ENCODE measurements around the gene TSPAN15. TPM values are rescaled to one million over a fixed set of nuclear protein-coding genes. Genes with fewer than 3 reads are reported as not detected.

TSPAN15 gene
- total RNA-seq, 2 experiments from 2014 or later = 2.4 to 3.1 TPM

- Histone ChIP-seq H3K4me1 (ENCODE audit: insufficient read depth, low read length, poor library complexity, severe bottlenecking) (no peaks in the 10 kb centered on the region), H3K9me3 (ENCODE audit: low read length) (no peaks in the 10 kb centered on the region), H3K4me3 (ENCODE audit: low read depth, low read length, poor library complexity, severe bottlenecking) (no peak within 1 kb of the TSS), H4K20me1 (ENCODE audit: insufficient read depth, low read length) (no peaks in the 10 kb centered on the region), H3K4me2 (ENCODE audit: low read length) (no peak within 1 kb of the TSS), H3K79me2 (ENCODE audit: insufficient read depth, low read depth, low read length) (no peaks in the 10 kb centered on the region), H2AFZ (ENCODE audit: low read length) (no peak within 1 kb of the TSS), H3K27ac (ENCODE audit: low read depth, low read length, poor library complexity, severe bottlenecking) (no peak within 1 kb of the TSS), H3K9me2 (ENCODE audit: insufficient read depth, low read length) (no peaks in the 10 kb centered on the region), H3K36me3 (ENCODE audit: insufficient read depth, low read length) (no peaks in the 10 kb centered on the region)
- POLR2A ChIA-PET = no interaction called here
- BruUV-seq (replicated peaks) = no TSS peak
- no peak for TF ChIP-seq CTCF (conservative IDR thresholded peaks at IDR 0.05; ENCODE audit: low read length)
- no peak for TF ChIP-seq EZH2phosphoT487 (IDR thresholded peaks at IDR 0.05; ENCODE audit: borderline replicate concordance, low read depth, low read length)
- intact Hi-C loops (cut with micrococcal nuclease; ENCODE audit: unreplicated experiment) = loop anchor here (10.0 kb wide), 1 partner anchor 412 kb away; no protein-coding TSS in a partner anchor
- no peak for DNase-seq (ENCODE audit: low spot score)
- CTCF ChIA-PET (ENCODE audit: unreplicated experiment) = no interaction called here
These were observed 34.6 kb upstream of the TSPAN15 start, which contains the start of gene TACR2 for GRCh38 chr10:69416695-69417094. Gene TACR2, minus strand, starts transcription at chr10:69416918. Its CDS starts 595 bp downstream, at chr10:69416323.

- H3K79me2 ChIP-seq (ENCODE audit: insufficient read depth, low read depth, low read length) = no peaks in the 10 kb centered on the region
- ChIA-PET CTCF (ENCODE audit: unreplicated experiment) (no interaction called here), POLR2A (interaction anchor here (0.6 kb wide), 1 partner anchor 319 kb away, joined by 3 read pairs; no protein-coding TSS in a partner anchor)
- H2AFZ ChIP-seq (ENCODE audit: low read length) = no peak overlapping the region
- intact Hi-C loops (cut with micrococcal nuclease; ENCODE audit: unreplicated experiment) = loop anchor here (10.0 kb wide), 1 partner anchor 413 kb away; no protein-coding TSS in a partner anchor
- no peak overlapping the region for H3K4me3 ChIP-seq (ENCODE audit: low read depth, low read length, poor library complexity, severe bottlenecking)
- no peaks in the 10 kb centered on the region for H4K20me1 ChIP-seq (ENCODE audit: insufficient read depth, low read length)
- no peaks in the 10 kb centered on the region for H3K9me2 ChIP-seq (ENCODE audit: insufficient read depth, low read length)
- no peaks in the 10 kb centered on the region for H3K36me3 ChIP-seq (ENCODE audit: insufficient read depth, low read length)
- no TSS peak for BruUV-seq (replicated peaks)
- no peak for DNase-seq (ENCODE audit: low spot score)
- H3K4me2 ChIP-seq (ENCODE audit: low read length) = no peak overlapping the region
- H3K27ac ChIP-seq (ENCODE audit: low read depth, low read length, poor library complexity, severe bottlenecking) = no peak overlapping the region
- TF ChIP-seq EZH2phosphoT487 (IDR thresholded peaks at IDR 0.05; ENCODE audit: borderline replicate concordance, low read depth, low read length) = no peak
- no peak for TF ChIP-seq CTCF (conservative IDR thresholded peaks at IDR 0.05; ENCODE audit: low read length)
- no peaks in the 10 kb centered on the region for H3K4me1 ChIP-seq (ENCODE audit: insufficient read depth, low read length, poor library complexity, severe bottlenecking)
- no peaks in the 10 kb centered on the region for H3K9me3 ChIP-seq (ENCODE audit: low read length)
These were observed 33.7 kb upstream of the TSPAN15 start for GRCh38 chr10:69417542-69417941.

- Histone ChIP-seq H3K4me3 (ENCODE audit: low read depth, low read length, poor library complexity, severe bottlenecking) (no peak overlapping the region), H2AFZ (ENCODE audit: low read length) (no peak overlapping the region), H3K9me2 (ENCODE audit: insufficient read depth, low read length) (no peaks in the 10 kb centered on the region), H4K20me1 (ENCODE audit: insufficient read depth, low read length) (no peaks in the 10 kb centered on the region), H3K4me2 (ENCODE audit: low read length) (no peak overlapping the region), H3K36me3 (ENCODE audit: insufficient read depth, low read length) (no peaks in the 10 kb centered on the region), H3K27ac (ENCODE audit: low read depth, low read length, poor library complexity, severe bottlenecking) (no peak overlapping the region), H3K4me1 (ENCODE audit: insufficient read depth, low read length, poor library complexity, severe bottlenecking) (no peaks in the 10 kb centered on the region), H3K79me2 (ENCODE audit: insufficient read depth, low read depth, low read length) (no peaks in the 10 kb centered on the region), H3K9me3 (ENCODE audit: low read length) (no peaks in the 10 kb centered on the region)
- ChIA-PET CTCF (ENCODE audit: unreplicated experiment) (no interaction called here), POLR2A (no interaction called here)
- TF ChIP-seq CTCF (conservative IDR thresholded peaks at IDR 0.05; ENCODE audit: low read length) (no peak), EZH2phosphoT487 (IDR thresholded peaks at IDR 0.05; ENCODE audit: borderline replicate concordance, low read depth, low read length) (no peak)
- DNase-seq (ENCODE audit: low spot score) = no peak
- intact Hi-C loops (cut with micrococcal nuclease; ENCODE audit: unreplicated experiment) = loop anchor here (10.0 kb wide), 1 partner anchor 413 kb away; no protein-coding TSS in a partner anchor
- no TSS peak for BruUV-seq (replicated peaks)
These were observed 33.1 kb upstream of the TSPAN15 start for GRCh38 chr10:69418052-69418752.
